ENCODE results near the gene NLGN1.

DNA sequence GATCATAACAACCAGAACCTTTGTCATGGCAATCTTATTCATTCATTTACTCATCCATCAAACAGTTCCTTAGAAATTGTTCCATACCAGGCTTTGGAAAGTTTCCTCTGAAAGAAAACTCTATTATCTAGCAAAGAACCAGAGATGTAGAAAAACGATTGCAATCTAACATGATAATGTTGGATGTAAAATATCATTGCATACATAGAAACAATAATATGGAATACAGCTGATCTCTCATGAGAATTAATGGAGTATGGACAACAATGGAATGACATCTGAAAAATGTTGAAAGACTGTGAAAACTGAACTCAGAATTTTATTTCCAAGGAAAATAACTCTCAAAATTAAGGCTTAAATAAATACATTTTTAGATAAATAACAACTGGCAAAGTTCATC is 665.4 kb downstream of the NLGN1 start:
- TF ChIP-seq GABPA (IDR thresholded peaks at IDR 0.05; ENCODE audit: borderline replicate concordance, insufficient read depth, low read length): no peak
- TF ChIP-seq CHD1 (IDR thresholded peaks at IDR 0.05; ENCODE audit: low read depth, low read length): no peak
